Common myeloid progenitor, CD34-positive (primary cell): Measurements from ENCODE around the gene MTMR3.

ENCODE experiments used
- CTCF ChIA-PET: fragments of 350-600 bp; sonication (Branson Sonifier 250); formaldehyde crosslinking; loops from one replicate; lab custom pipeline; 2021; ENCODE audit warnings: antibody characterized with exemption; lab: Charles Lee
- POLR2A ChIA-PET: fragments of 350-600 bp; sonication (Branson Sonifier 250); formaldehyde crosslinking; loops from one replicate; lab custom pipeline; 2021; ENCODE audit warnings: antibody characterized with exemption; lab: Charles Lee
- DNase-seq, 3 donors: peaks; one replicate each; pipeline versions ENCODE4 v3.0.0 to v3.0.0-alpha.2; 2013
- H3K27ac ChIP-seq, 2 experiments: 1 replicate in 1 of 2; 2 replicates in 1 of 2; pipeline ENCODE4 v1.7.0; 2013; ENCODE audit warnings: inconsistent platforms in 2 of 2, low read length in 2 of 2, mild to moderate bottlenecking in 2 of 2, low read depth in 1 of 2, moderate library complexity in 1 of 2; ENCODE audit not compliant: severe bottlenecking in 2 of 2, insufficient read depth in 1 of 2, poor library complexity in 1 of 2
- H3K27me3 ChIP-seq, 5 experiments: replicated peaks in 2 of 5; 1 replicate in 3 of 5; 2 replicates in 2 of 5; pipeline versions ENCODE4 v1.6.1 to v1.7.0; 2013; ENCODE audit warnings: low read length in 4 of 5, mild to moderate bottlenecking in 2 of 5, moderate library complexity in 2 of 5, inconsistent platforms in 1 of 5; ENCODE audit not compliant: insufficient read depth in 5 of 5, control insufficient read depth in 4 of 5
- H3K36me3 ChIP-seq, 4 experiments: 1 replicate in 2 of 4; 2 replicates in 2 of 4; pipeline versions ENCODE4 v1.6.1 to v1.7.0; 2013; ENCODE audit warnings: low read length in 3 of 4, control low read depth in 1 of 4, mild to moderate bottlenecking in 1 of 4; ENCODE audit not compliant: control insufficient read depth in 4 of 4, insufficient read depth in 4 of 4
- H3K4me1 ChIP-seq, 4 experiments: 1 replicate in 3 of 4; 2 replicates in 1 of 4; pipeline versions ENCODE4 v1.6.1 to v1.7.1; 2013; ENCODE audit warnings: low read length in 3 of 4, mild to moderate bottlenecking in 3 of 4, control low read depth in 1 of 4, inconsistent platforms in 1 of 4, moderate library complexity in 1 of 4; ENCODE audit not compliant: control insufficient read depth in 4 of 4, insufficient read depth in 4 of 4; ENCODE audit errors: control extremely low read depth in 1 of 4
- H3K4me3 ChIP-seq, 7 experiments: 1 replicate in 4 of 7; 2 replicates in 3 of 7; pipeline versions ENCODE4 v1.5.1 to v1.7.0; 2013; ENCODE audit warnings: mild to moderate bottlenecking in 7 of 7, low read length in 6 of 7, moderate library complexity in 6 of 7, inconsistent platforms in 2 of 7, low read depth in 2 of 7, control low read depth in 1 of 7; ENCODE audit not compliant: insufficient read depth in 4 of 7, control insufficient read depth in 1 of 7; ENCODE audit errors: extremely low read depth in 1 of 7
- H3K9me3 ChIP-seq, 5 experiments: 1 replicate in 4 of 5; 2 replicates in 1 of 5; pipeline versions ENCODE4 v1.6.1 to v1.7.1; 2013; ENCODE audit warnings: low read length in 4 of 5, mild to moderate bottlenecking in 2 of 5, inconsistent platforms in 1 of 5, low read depth in 1 of 5, moderate library complexity in 1 of 5; ENCODE audit not compliant: control insufficient read depth in 4 of 5, insufficient read depth in 2 of 5; ENCODE audit errors: control extremely low read depth in 1 of 5
- WGBS: methylation state at CpG from one replicate; pipeline ENCODE4 v1.1.5; 2013; ENCODE audit not compliant: insufficient coverage; 5-methylcytosine and 5-hydroxymethylcytosine counted together

MTMR3 gene

DNA sequence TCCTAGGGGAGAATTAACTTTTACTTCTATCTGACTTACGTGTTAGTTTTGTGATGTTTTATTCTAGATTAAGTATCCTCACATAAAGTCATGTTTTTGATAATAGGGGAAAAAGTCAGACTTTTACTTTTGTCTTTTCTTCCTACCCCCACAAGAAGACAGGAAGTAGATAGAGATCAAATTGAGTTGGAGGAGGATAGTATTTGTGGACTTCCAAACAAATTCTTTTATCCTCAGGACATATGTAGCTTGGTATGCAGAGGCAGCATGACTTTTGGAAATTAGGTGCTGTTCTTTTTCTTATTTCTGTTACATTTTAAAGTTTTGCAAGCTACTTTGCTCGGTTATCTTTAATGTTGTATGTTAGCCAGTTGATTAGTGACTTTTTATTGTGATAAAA lies 61.4 kb downstream of the MTMR3 start:
- WGBS = no CpG with 5 or more reads among the region's 2 CpGs
- peaks cover 0 to 21% (median 5%) of the 10 kb centered on the region in 5 experiments for H3K9me3 ChIP-seq
- no peak for DNase-seq
- H3K27me3 ChIP-seq = no peaks in the 10 kb centered on the region
- no peak overlapping the region for H3K4me3 ChIP-seq
- H3K4me1 ChIP-seq = peaks cover 0 to 6% (median 3%) of the 10 kb centered on the region in 4 experiments
- POLR2A ChIA-PET = no interaction called here
- H3K36me3 ChIP-seq = peaks cover 0 to 6% (median 2%) of the 10 kb centered on the region in 4 experiments
- CTCF ChIA-PET = interaction anchor here (1.5 kb wide), 1 partner anchor 20 kb away, joined by 4 read pairs; no protein-coding TSS in a partner anchor
- H3K27ac ChIP-seq = no peak overlapping the region

DNA sequence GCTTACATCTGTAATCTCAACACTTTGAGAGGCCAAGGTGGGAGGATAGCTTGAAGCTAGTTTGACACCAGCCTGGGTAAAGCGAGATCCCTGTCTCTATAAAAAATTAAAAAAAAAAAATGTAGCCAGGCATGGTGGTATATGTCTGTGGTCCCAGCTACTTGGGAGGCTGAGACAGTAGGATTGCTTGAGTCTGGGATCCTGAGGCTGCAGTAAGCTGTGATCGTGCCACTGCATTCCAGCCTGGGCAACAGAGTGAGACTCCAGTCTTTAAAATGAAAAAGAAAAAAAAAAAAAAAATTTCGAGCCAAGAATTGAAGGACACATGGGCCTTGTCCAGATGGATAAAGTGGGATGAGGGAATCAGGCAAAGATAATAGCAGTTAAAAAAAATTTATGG lies 62.5 kb downstream of the MTMR3 start:
- H3K27ac ChIP-seq = no peak overlapping the region
- peaks cover 0 to 6% (median 3%) of the 10 kb centered on the region in 4 experiments for H3K4me1 ChIP-seq
- peaks cover 0 to 1% (median 0%) of the 10 kb centered on the region in 4 experiments for H3K36me3 ChIP-seq
- ChIA-PET CTCF (interaction anchor here (0.6 to 1.5 kb wide), 2 partner anchors 10 to 21 kb away, joined by 3 to 4 read pairs; no protein-coding TSS in a partner anchor), POLR2A (no interaction called here)
- no peak overlapping the region for H3K4me3 ChIP-seq
- H3K9me3 ChIP-seq = peaks cover 0 to 16% (median 5%) of the 10 kb centered on the region in 5 experiments
- WGBS = 100% methylated on average over 2 of the region's 3 CpGs
- no peak for DNase-seq
- no peaks in the 10 kb centered on the region for H3K27me3 ChIP-seq

DNA sequence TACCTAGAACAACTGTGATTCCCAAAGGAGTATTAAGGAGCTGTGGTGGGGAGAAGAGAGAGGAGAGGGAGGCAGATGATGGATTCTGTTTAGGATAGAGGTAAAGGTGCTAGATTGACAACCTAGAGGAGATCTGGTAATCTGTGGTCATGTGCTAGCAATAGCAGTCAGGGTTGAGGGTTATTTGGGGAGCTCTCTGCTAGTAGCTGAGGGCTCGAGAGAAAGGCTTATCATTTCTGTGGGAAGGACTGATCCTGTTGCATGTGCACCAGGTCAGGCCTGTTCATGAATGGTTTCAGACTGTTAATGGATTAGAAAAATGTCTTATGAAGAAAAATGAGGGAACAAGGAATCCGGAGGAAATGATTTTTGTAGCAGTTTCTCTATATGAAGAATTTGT lies 63.2 kb downstream of the MTMR3 start:
- H3K27me3 ChIP-seq = no peaks in the 10 kb centered on the region
- no peak overlapping the region for H3K4me3 ChIP-seq
- H3K36me3 ChIP-seq = no peaks in the 10 kb centered on the region
- 70% methylated on average over 1 of the region's 2 CpGs for WGBS
- POLR2A ChIA-PET = no interaction called here
- no peak overlapping the region for H3K27ac ChIP-seq
- DNase-seq = no peak
- H3K4me1 ChIP-seq = peaks cover 0 to 6% (median 3%) of the 10 kb centered on the region in 4 experiments
- CTCF ChIA-PET = interaction anchor here (1.4 kb wide), 1 partner anchor 58 kb away, joined by 3 read pairs; no protein-coding TSS in a partner anchor
- H3K9me3 ChIP-seq = peaks cover 0 to 9% (median 5%) of the 10 kb centered on the region in 5 experiments

DNA sequence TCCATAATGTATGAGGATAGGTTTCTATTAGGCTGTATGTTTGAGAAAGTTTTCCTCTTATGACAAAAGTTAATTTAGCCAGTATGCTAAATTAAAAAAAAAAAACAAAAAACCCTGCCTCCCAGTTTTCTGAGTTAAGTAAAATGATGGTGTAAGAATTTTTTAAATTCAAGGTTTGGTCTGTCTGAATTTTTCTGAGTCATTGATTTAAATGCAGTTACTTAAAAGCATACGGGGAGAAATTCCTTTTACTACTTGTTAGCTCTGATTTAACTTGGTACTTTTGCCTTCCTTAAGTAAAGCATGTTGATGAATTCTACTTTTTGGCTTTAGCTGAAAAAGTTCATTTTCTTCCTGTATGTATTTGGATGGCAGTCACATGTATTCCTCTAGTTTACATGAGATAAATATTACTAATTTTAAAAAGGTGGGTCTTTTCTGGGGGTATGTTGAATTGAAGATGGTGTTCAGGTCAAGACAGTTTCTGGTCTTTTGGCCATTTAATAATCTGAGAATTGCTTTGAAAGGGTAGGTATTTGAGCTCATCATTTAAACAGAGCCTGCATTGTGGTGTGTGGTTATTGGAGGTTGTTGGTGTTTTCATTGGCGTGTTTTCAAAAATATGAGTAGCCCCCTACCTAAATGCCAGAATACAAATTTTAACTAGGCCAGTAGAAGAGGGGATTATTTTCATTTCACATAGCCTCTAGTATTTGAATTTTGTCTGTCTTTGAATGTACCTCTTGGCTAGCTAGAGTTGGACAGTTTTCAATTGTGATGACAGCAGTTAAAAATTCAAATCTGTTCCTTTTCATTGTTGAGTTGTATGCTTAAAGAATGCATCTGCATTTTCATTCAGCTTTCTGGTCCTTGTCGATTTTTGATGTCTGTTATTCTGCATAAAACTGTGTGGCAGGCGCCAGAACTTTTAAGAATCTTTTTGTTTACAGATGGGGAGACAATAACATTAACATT lies 64.7 kb downstream of the MTMR3 start:
- Histone ChIP-seq H3K36me3 (no peaks in the 10 kb centered on the region), H3K27ac (no peak overlapping the region), H3K9me3 (no peaks in the 10 kb centered on the region), H3K4me1 (peaks cover 2 to 15% (median 6%) of the 10 kb centered on the region in 4 experiments), H3K27me3 (no peaks in the 10 kb centered on the region), H3K4me3 (no peak overlapping the region)
- 64% methylated on average over 2 of the region's 4 CpGs for WGBS
- ChIA-PET CTCF (interaction anchor here (0.8 to 1.4 kb wide), 2 partner anchors 9 to 57 kb away, joined by 3 read pairs; no protein-coding TSS in a partner anchor), POLR2A (no interaction called here)
- no peak for DNase-seq

DNA sequence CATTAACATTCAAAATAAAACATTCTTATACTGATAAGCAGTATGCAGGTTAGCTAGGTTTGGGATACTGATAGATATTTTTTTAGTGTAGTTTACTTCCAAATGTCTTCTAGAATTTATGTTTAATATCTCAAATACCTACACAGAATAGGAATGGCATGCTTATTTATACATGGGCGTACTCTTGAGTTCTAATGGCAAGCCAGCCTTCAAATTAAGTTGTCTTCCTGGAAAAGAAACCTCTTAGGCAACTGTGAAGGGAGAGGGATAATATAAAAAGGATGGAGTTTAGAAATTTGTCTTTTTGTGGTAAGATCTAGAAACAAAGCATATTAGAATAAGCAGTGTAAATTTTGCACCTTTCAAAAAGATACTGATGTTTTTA lies 65.4 kb downstream of the MTMR3 start:
- POLR2A ChIA-PET = no interaction called here
- Histone ChIP-seq H3K36me3 (no peaks in the 10 kb centered on the region), H3K9me3 (no peaks in the 10 kb centered on the region), H3K4me1 (peaks cover 2 to 19% (median 6%) of the 10 kb centered on the region in 4 experiments), H3K4me3 (no peak overlapping the region), H3K27ac (no peak overlapping the region), H3K27me3 (no peaks in the 10 kb centered on the region)
- WGBS = no CpG with 5 or more reads among the region's 1 CpG
- CTCF ChIA-PET = interaction anchor here (0.8 kb wide), 1 partner anchor 9 kb away, joined by 3 read pairs; no protein-coding TSS in a partner anchor
- no peak for DNase-seq

DNA sequence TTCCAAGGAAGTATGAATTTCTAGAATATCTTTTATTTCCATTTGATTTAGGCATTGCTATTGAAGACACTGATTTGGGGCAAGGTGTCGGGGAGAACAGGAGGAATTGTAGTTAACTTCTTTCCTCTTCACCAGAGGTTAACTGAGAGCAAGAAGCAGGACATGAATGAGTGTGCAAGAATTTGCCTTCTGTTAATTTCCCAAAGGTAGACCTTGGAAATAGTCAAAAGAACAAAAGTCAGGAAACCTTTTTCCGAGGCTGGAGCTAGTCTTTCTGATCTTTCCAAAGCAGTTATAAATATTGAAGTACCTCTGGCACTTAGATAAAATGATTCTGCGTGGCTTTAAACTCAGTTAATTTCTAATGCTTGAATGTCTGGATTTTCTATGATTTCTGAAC lies 66.9 kb downstream of the MTMR3 start:
- ChIA-PET CTCF (no interaction called here), POLR2A (no interaction called here)
- DNase-seq = no peak
- no peaks in the 10 kb centered on the region for H3K9me3 ChIP-seq
- H3K4me3 ChIP-seq = no peak overlapping the region
- WGBS = 100% methylated on average over 1 of the region's 3 CpGs
- no peak overlapping the region for H3K27ac ChIP-seq
- H3K27me3 ChIP-seq = no peaks in the 10 kb centered on the region
- peaks cover 2 to 13% (median 3%) of the 10 kb centered on the region in 4 experiments for H3K4me1 ChIP-seq
- no peaks in the 10 kb centered on the region for H3K36me3 ChIP-seq
